NCI-H1105 (cell line): ENCODE data around the gene KDM4F.
A peak's percentile ranks its signal among the peaks of the same experiment; 100 is the strongest.
"Not testable (repeated sequence)": the region's sequence is repeated elsewhere in the genome, so short reads cannot be mapped to it uniquely, and the experiment has no call there.

Experiments used
- DNase-seq: peaks from one replicate; lab custom pipeline; 2025; lab: John Stamatoyannopoulos, UW

Gene KDM4F

DNA sequence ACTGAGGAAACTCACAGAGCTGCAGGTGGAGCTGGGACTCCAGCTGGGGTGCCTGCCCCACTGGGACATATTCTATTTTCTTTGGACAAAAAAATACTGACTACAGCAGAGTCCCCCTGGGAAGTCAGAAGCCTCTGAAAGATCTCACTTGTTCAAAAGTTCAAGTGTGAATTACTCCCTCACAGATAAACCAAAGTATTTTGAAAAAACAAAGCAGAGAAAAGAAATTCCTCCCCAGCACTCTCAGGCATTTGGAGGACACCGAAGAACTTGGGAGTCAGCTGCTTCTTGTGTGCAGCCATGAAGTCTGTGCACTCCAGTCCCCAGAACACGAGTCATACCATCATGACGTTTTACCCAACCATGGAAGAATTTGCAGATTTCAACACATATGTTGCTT is at the start of gene KDM4F:
TSS of gene KDM4F (plus strand) at position 301 of the 400 bp plus-strand sequence.
- not testable (repeated sequence) for DNase-seq

- DNase-seq, result no peak
Observed at GRCh38 chr11:95003716-95004115, 45.5 kb upstream of the KDM4F start.

DNA sequence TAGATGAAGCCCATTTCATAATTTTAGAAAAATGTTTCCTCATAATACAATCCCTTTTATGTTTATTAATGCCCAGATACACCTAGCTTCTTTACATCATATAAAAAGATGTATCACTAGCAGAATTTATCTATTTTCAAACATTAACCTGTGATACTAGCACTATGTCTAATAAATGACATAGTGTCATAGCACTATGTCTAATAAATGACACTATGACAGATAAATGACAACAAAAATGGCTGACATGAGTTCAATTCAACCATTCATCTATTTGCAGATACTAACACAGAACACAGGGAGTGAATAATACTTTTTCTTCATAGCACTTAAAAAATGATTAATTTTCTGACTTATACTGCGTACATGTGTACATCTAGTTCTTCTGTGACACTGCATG is 43.6 kb upstream of the KDM4F start:
- DNase-seq, result no peak

DNA sequence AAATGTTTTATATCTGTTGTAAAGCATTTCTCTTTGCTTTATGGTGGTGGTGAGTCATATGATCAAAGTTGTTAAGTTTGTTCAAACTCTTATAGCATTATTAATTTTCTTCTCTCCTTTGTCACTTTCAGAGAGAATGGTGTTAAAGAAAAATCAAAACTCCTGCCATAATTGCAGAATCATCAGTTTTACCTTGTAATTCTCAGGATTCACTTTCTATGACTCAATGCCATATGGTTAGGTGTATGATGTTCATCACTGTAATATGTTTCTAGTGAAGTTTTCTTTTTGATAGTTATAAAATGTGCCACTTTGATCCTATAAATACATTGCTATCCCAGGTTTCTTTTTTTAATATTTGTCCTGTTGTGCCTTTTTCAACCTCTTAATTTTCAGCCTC is 37.8 kb upstream of the KDM4F start:
- no peak for DNase-seq

GRCh38 chr11:95014184-95014821 is 34.9 kb upstream of the KDM4F start:
- no peak for DNase-seq

GRCh38 chr11:95016139-95016538 is 33.1 kb upstream of the KDM4F start:
- no peak for DNase-seq

DNA sequence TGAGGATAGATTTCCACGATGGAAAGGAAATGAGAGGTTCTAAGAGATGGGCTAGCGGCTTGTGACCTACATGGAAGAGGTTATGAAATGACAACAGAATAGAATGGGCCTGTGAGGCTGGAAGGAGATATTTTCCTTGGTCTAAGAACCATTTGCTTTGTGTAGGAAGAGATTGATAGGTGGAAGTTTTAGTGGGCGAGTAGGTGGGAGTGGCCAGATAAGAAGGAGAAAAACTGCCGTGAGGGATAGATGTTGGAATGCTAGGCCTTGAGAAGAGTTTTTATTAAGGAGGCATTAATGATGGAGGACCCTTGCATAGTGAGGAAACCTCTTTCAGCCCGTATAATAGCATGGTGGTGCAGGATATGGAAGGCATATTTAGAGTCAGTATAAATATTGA is 27.8 kb upstream of the KDM4F start:
- not testable (repeated sequence) for DNase-seq

GRCh38 chr11:95024958-95025357 is 24.3 kb upstream of the KDM4F start, which contains the start of gene KDM4E:
KDM4E (plus strand) TSS chr11:95025258; CDS start chr11:95025558, 300 bp downstream.
- no peak for DNase-seq

GRCh38 chr11:95025594-95025993 is 23.6 kb upstream of the KDM4F start:
- DNase-seq, result not testable (repeated sequence)

- no peak for DNase-seq
Observed at GRCh38 chr11:95028357-95028756, 20.9 kb upstream of the KDM4F start.

- DNase-seq, result no peak
Observed at GRCh38 chr11:95033051-95033450, 16.2 kb upstream of the KDM4F start.

DNA sequence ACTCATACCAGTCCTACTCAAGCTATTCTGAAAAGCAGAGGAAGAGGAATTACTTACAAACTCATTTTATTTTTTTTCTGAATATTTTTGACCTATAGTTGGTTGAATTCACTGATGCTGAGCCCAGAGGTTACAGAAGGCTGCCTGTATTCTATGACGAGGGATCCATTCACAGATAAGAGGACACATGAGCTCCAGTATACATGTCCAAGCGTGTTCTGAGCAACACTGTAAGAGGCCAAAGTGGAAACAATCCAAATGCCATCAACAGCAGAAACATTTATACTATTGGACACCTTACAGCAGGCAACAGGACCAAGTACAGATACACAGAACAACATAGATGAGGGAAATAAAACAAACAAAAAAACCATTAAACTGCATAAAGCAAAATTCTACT is 13.9 kb upstream of the KDM4F start:
- DNase-seq, result peak; percentile 71

- DNase-seq, result not testable (repeated sequence)
Observed at GRCh38 chr11:95037356-95038035, 11.7 kb upstream of the KDM4F start.

GRCh38 chr11:95042239-95042638 is 7.0 kb upstream of the KDM4F start:
- DNase-seq, result no peak

GRCh38 chr11:95042906-95043305 is 6.3 kb upstream of the KDM4F start:
- no peak for DNase-seq

- no peak for DNase-seq
Observed at GRCh38 chr11:95044010-95044409, 5.2 kb upstream of the KDM4F start.

- no peak for DNase-seq
Observed at GRCh38 chr11:95045812-95046211, 3.4 kb upstream of the KDM4F start.

DNA sequence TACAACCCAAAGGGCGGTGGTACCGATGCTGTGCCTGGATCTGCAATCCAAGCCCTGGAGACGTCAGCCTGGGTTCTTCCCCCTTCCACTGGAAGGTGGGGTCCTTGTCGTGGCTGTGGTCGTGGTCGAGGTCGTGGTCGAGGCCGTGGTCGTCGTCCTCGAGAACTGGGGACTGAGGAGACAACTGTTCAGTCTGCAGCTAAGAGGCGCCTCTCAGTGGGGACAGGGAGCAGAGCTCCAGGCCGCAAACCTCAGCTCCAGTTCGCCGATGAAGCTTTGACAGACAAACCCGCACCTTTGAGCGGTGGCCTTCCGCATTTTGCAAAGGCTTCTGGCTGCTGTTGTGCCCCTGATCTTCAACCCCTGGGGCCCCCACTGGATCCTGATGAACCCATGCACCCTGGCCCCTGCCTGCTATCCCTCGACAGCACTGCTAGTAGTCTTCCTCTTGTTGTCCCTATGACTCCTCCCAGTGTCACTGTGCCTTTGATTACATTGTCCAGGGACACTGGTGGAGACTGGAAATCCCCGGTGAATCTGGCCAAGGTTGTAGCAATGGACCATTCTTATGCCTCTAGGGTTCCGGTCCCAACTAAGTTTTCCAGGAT is 1.5 kb downstream of the KDM4F start:
- no peak for DNase-seq

GRCh38 chr11:95054356-95054755 is 5.1 kb downstream of the KDM4F start:
- no peak for DNase-seq

DNA sequence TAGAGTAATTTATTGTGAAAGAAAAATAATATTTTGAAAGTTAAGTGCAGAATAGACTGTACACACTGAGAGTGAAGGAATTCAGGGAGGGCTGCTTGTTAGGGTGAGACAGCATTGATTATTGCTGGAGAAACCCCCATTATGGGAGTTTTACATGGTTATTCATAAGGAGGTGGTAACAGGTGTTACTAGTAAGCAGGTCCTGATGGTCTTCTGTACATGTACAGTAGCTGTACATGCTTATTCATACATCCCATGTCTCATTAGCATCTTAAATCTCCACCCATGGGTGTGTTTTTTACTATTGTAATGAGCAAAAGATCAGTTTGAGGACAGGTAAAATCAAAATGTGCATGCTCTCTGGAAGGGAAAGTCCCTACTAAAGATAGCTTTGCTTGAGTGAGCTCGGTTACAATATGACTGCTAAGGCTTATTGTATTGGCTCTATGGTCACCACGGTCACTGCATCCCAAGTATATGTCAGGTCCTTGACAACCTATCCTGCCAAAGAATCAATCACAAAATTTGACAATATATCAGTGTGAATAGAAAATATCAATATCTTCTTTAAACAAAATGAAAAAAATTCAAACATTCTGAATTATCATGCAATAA is 6.2 kb downstream of the KDM4F start:
- no peak for DNase-seq

DNA sequence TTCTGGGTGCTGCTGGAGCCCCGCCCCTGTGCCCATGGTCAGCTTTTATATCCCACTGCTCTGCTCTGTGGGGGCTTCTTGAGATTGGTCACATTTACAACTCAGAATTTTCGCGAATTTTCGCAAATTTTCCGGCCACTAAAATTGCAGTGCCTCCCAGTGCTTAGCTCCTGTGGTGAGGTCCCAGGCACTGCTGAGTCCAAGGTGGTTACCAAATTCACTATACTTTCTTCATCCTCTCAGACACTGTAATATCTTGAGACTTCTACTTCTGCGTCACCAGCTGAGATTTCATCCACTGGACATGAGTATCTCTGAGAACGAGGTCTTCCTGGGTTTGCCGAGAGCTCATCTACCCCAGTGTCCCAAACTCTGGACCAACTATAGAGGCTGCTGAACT is 8.7 kb downstream of the KDM4F start:
- DNase-seq, result no peak

DNA sequence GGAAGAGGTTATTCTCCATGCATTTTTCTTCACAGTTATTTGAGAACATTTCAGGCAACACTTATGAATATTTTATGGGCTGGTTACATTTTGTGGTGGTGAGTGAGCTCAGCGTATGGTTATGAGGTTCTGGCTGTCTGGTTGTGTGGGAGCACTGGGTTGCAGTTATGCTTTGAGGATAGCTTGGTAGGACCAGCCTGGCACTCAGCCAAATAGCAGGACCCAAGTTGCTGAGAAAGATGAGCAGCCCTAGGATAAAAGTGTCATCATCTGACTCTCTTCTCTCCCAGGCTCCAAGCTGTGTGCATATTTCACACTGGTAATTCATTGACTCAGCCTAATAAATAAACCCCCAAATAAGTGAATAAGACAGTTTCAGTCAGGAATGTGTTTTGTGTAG is 9.4 kb downstream of the KDM4F start:
- no peak for DNase-seq

DNA sequence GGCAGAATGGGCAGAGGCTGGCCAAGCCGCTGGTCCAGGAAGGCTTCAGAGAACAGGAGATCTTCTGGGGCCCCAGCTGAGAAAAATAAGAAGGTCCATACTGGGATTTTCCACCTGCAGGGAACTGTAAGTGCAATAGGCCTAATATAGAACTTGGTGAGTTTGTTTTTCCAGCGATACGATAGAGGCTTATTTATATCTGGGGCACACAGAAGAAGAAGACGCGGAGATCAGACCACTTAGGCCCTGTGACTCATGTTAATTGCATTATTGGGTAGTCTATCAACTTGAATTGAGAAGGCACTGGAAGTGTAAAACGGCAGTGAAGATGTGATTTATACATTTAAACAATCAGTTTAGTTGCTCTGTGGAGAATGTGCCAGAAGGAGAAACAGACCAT is 9.8 kb downstream of the KDM4F start:
- DNase-seq, result no peak
